H1 (cell line): ENCODE data around the gene SEMA4C. TPM values are rescaled to one million over a fixed set of nuclear protein-coding genes. Genes with fewer than 3 reads are reported as not detected.
A peak's percentile ranks its signal among the peaks of the same experiment; 100 is the strongest.

Experiments
- CTCF ChIA-PET: fragments of 300-600 bp; sonication (Branson Sonifier 250); formaldehyde crosslinking; loops from one replicate; lab custom pipeline; 2021; ENCODE audit not compliant: partially characterized antibody; lab: Charles Lee
- POLR2A ChIA-PET: fragments of 300-600 bp; sonication (Branson Sonifier 250); formaldehyde crosslinking; loops from one replicate; lab custom pipeline; 2021; ENCODE audit warnings: inconsistent platforms; ENCODE audit not compliant: partially characterized antibody; lab: Charles Lee
- DNase-seq, 2 experiments: peaks; one replicate each; pipeline versions ENCODE4 v3.0.0 to v3.0.0-alpha.2; 2010 to 2022; ENCODE audit warnings: low spot score in 2 of 2, low read depth in 1 of 2, mixed read lengths in 1 of 2
- FAIRE-seq: peaks from 2 replicates; lab custom pipeline; 2011; peaks lifted over from hg19 to GRCh38; lab: Jason Lieb, UNC
- H2AFZ ChIP-seq: 2 replicates; pipeline ENCODE4 v1.8.1; 2012; ENCODE audit warnings: low read length, inconsistent platforms
- H2AK5ac ChIP-seq: 2 replicates; pipeline ENCODE4 v1.6.1; 2013; ENCODE audit warnings: low read depth, low read length
- H2BK120ac ChIP-seq: replicated peaks from 2 replicates; pipeline ENCODE3; 2013; ENCODE audit warnings: low read depth, low read length, inconsistent platforms
- H2BK12ac ChIP-seq: 2 replicates; pipeline ENCODE4 v1.6.1; 2013; ENCODE audit warnings: low read depth, low read length
- H2BK15ac ChIP-seq: 2 replicates; pipeline ENCODE4 v1.6.1; 2013; ENCODE audit warnings: low read length
- H2BK20ac ChIP-seq: 2 replicates; pipeline ENCODE4 v1.6.1; 2013; ENCODE audit warnings: low read length
- H2BK5ac ChIP-seq: 2 replicates; pipeline ENCODE4 v1.6.1; 2013; ENCODE audit warnings: low read depth, low read length
- H3K14ac ChIP-seq: 2 replicates; pipeline ENCODE4 v1.6.1; 2013; ENCODE audit warnings: inconsistent platforms; ENCODE audit not compliant: insufficient read length
- H3K18ac ChIP-seq: 2 replicates; pipeline ENCODE4 v1.6.1; 2013; ENCODE audit warnings: low read length; ENCODE audit errors: extremely low read depth
- H3K23ac ChIP-seq: 2 replicates; pipeline ENCODE4 v1.6.1; 2013; ENCODE audit warnings: inconsistent platforms; ENCODE audit not compliant: insufficient read length
- H3K23me2 ChIP-seq: 2 replicates; pipeline ENCODE4 v1.6.1; 2013; ENCODE audit warnings: low read depth, low read length
- H3K27ac ChIP-seq: 2 replicates; pipeline ENCODE4 v1.6.1; 2011; ENCODE audit warnings: low read depth, low read length, inconsistent platforms
- H3K27me3 ChIP-seq, 4 experiments: replicated peaks in 1 of 4; 1 replicate in 1 of 4; 2 replicates in 3 of 4; pipeline versions ENCODE4 v1.6.1 to v1.8.1; 2011 to 2013; ENCODE audit warnings: low read length in 3 of 4, mild to moderate bottlenecking in 3 of 4, inconsistent platforms in 2 of 4, mixed read lengths in 2 of 4, moderate library complexity in 1 of 4; ENCODE audit not compliant: control insufficient read depth in 3 of 4, insufficient read depth in 3 of 4; ENCODE audit errors: extremely low read depth in 1 of 4
- H3K36me3 ChIP-seq, 4 experiments: 2 replicates each; pipeline versions ENCODE4 v1.6.1 to v1.8.1; 2011 to 2013; ENCODE audit warnings: mild to moderate bottlenecking in 4 of 4, low read length in 3 of 4, moderate library complexity in 2 of 4, control low read depth in 1 of 4, inconsistent platforms in 1 of 4; ENCODE audit not compliant: insufficient read depth in 4 of 4, control insufficient read depth in 2 of 4
- H3K4ac ChIP-seq: replicated peaks from 2 replicates; pipeline ENCODE3; 2013; ENCODE audit warnings: low read length, low read depth, mixed read lengths, inconsistent platforms; ENCODE audit not compliant: insufficient read length
- H3K4me1 ChIP-seq, 4 experiments: replicated peaks in 1 of 4; 1 replicate in 1 of 4; 2 replicates in 3 of 4; pipeline versions ENCODE4 v1.6.1 to v1.8.1; 2011 to 2013; ENCODE audit warnings: low read length in 3 of 4, inconsistent platforms in 2 of 4, mixed read lengths in 1 of 4; ENCODE audit not compliant: insufficient read depth in 4 of 4, control insufficient read depth in 3 of 4
- H3K4me2 ChIP-seq, 2 experiments: 2 replicates each; pipeline versions ENCODE4 v1.6.1 to v1.8.1; 2011 to 2013; ENCODE audit warnings: low read depth in 2 of 2, low read length in 2 of 2, control low read depth in 1 of 2, inconsistent platforms in 1 of 2, mild to moderate bottlenecking in 1 of 2; ENCODE audit not compliant: insufficient read depth in 1 of 2
- H3K4me3 ChIP-seq, 4 experiments: fragments of 200-600, 300-600 bp in 1 of 4; sonication (generic), shearing (Covaris generic), sonication (Bioruptor Twin) in 1 of 4; 2 replicates each; pipeline versions ENCODE4 v1.5.1 to v1.8.1; 2011 to 2016; ENCODE audit warnings: low read length in 4 of 4, low read depth in 3 of 4, control low read depth in 2 of 4, inconsistent platforms in 2 of 4, mild to moderate bottlenecking in 2 of 4, mixed read lengths in 1 of 4, moderate library complexity in 1 of 4; ENCODE audit not compliant: insufficient read depth in 2 of 4; ENCODE audit errors: extremely low read depth in 1 of 4
- H3K56ac ChIP-seq: replicated peaks from 2 replicates; pipeline ENCODE3; 2013; ENCODE audit warnings: low read depth, mild to moderate bottlenecking, mixed read lengths, low read length, inconsistent platforms; ENCODE audit not compliant: insufficient read length
- H3K79me1 ChIP-seq: 2 replicates; pipeline ENCODE4 v1.6.1; 2013; ENCODE audit warnings: low read depth, low read length, control low read depth
- H3K79me2 ChIP-seq, 2 experiments: 2 replicates each; pipeline versions ENCODE4 v1.6.1 to v1.8.1; 2012 to 2013; ENCODE audit warnings: low read length in 2 of 2, mild to moderate bottlenecking in 2 of 2, inconsistent platforms in 1 of 2; ENCODE audit not compliant: insufficient read depth in 2 of 2, control insufficient read depth in 1 of 2
- H3K9ac ChIP-seq, 4 experiments: replicated peaks in 1 of 4; 1 replicate in 1 of 4; 2 replicates in 3 of 4; pipeline versions ENCODE4 v1.6.1 to v1.8.1; 2011 to 2013; ENCODE audit warnings: low read depth in 3 of 4, low read length in 3 of 4, control low read depth in 2 of 4, mild to moderate bottlenecking in 2 of 4, moderate library complexity in 2 of 4, inconsistent platforms in 1 of 4; ENCODE audit errors: extremely low read depth in 1 of 4
- H3K9me3 ChIP-seq, 2 experiments: 2 replicates each; pipeline versions ENCODE4 v1.6.1 to v1.8.1; 2012 to 2013; ENCODE audit warnings: mild to moderate bottlenecking in 2 of 2, moderate library complexity in 2 of 2, control low read depth in 1 of 2, inconsistent platforms in 1 of 2, low read depth in 1 of 2, low read length in 1 of 2, mixed read lengths in 1 of 2; ENCODE audit not compliant: insufficient read depth in 2 of 2
- H4K20me1 ChIP-seq, 2 experiments: replicated peaks in 1 of 2; 2 replicates each; pipeline versions ENCODE3 to v1.8.1; 2011 to 2013; ENCODE audit warnings: inconsistent platforms in 2 of 2, low read length in 2 of 2, mild to moderate bottlenecking in 1 of 2; ENCODE audit not compliant: insufficient read depth in 2 of 2, control insufficient read depth in 1 of 2
- H4K5ac ChIP-seq: 2 replicates; pipeline ENCODE4 v1.6.1; 2013; ENCODE audit warnings: low read length, low read depth, mixed read lengths, inconsistent platforms; ENCODE audit not compliant: insufficient read length
- H4K8ac ChIP-seq: 2 replicates; pipeline ENCODE4 v1.8.0; 2013; ENCODE audit warnings: mild to moderate bottlenecking, moderate library complexity, low read length, inconsistent platforms; ENCODE audit not compliant: insufficient read depth; ENCODE audit errors: extremely low read depth
- H4K91ac ChIP-seq: replicated peaks from 2 replicates; pipeline ENCODE3; 2013; ENCODE audit warnings: low read length, mixed read lengths, inconsistent platforms; ENCODE audit not compliant: insufficient read length
- ATF3 ChIP-seq: IDR thresholded peaks from 2 replicates; pipeline ENCODE4 v1.6.1; 2011; ENCODE audit warnings: low read depth, mild to moderate bottlenecking, low read length; ENCODE audit not compliant: insufficient read depth
- BRCA1 ChIP-seq: IDR thresholded peaks from 2 replicates; pipeline ENCODE4 v1.6.1; 2012; ENCODE audit warnings: low read depth, low read length, improper control_type of control experiment
- E2F6 ChIP-seq: IDR thresholded peaks from 2 replicates; pipeline ENCODE4 v1.6.1; 2012; ENCODE audit warnings: inconsistent platforms
- MAX ChIP-seq: IDR thresholded peaks from 2 replicates; pipeline ENCODE4 v1.6.1; 2012; ENCODE audit warnings: inconsistent platforms
- NANOG ChIP-seq: IDR thresholded peaks from 2 replicates; pipeline ENCODE4 v1.6.1; 2011; ENCODE audit warnings: low read length, low read depth, mild to moderate bottlenecking, inconsistent platforms; ENCODE audit not compliant: insufficient read depth, poor library complexity, severe bottlenecking
- POU5F1 ChIP-seq: IDR thresholded peaks from 2 replicates; pipeline ENCODE4 v1.6.1; 2011; ENCODE audit warnings: low read depth, mild to moderate bottlenecking, low read length, moderate library complexity
- SAP30 ChIP-seq: fragments of 300-600 bp; sonication (generic); IDR thresholded peaks from 2 replicates; pipeline ENCODE4 v1.7.1; 2012; ENCODE audit warnings: low read length, moderate library complexity, mild to moderate bottlenecking, inconsistent platforms; ENCODE audit not compliant: insufficient read depth, insufficient replicate concordance
- SIX5 ChIP-seq: IDR thresholded peaks from 2 replicates; pipeline ENCODE4 v1.6.1; 2011; ENCODE audit warnings: mild to moderate bottlenecking, low read depth, low read length
- SUZ12 ChIP-seq: fragments of 200-600 bp; sonication (generic); IDR thresholded peaks from 2 replicates; pipeline ENCODE4 v1.6.1; 2012; ENCODE audit warnings: mild to moderate bottlenecking, inconsistent platforms, low read length, moderate library complexity, mixed read lengths
- TEAD4 ChIP-seq: IDR thresholded peaks from 2 replicates; pipeline ENCODE4 v1.6.1; 2012; ENCODE audit warnings: low read depth, low read length, inconsistent platforms, mixed read lengths
- YY1 ChIP-seq: IDR thresholded peaks from 2 replicates; pipeline ENCODE4 v1.6.1; 2011; ENCODE audit warnings: low read depth, mild to moderate bottlenecking, low read length
- WGBS, 2 experiments: shearing (Covaris generic) in 1 of 2; methylation state at CpG; one replicate each; pipeline versions ENCODE4 v1.1.6 to v1.1.7; 2013 to 2015; ENCODE audit warnings: low lambda C conversion rate in 2 of 2, mixed read lengths in 2 of 2, inconsistent platforms in 1 of 2, low coverage in 1 of 2, missing lambda C conversion rate in 1 of 2; ENCODE audit not compliant: insufficient replicate concordance in 2 of 2, insufficient coverage in 1 of 2, insufficient read length in 1 of 2; ENCODE audit errors: extremely low coverage in 1 of 2, missing lambda C conversion rate in 1 of 2; 5-methylcytosine and 5-hydroxymethylcytosine counted together
- polyA plus RNA-seq, 7 experiments: library from polyadenylated mRNA; depleted of rRNA in 3 of 7; stranded (reverse) in 5 of 7; unstranded in 2 of 7; fragments of >200 nt in 5 of 7; fragments of 200-250 nt in 2 of 7; gene quantifications; 1 replicate in 5 of 7; 2 replicates in 1 of 7; 4 replicates in 1 of 7; pipeline versions ENCODE4 v1.2.1 to v1.2.3, GENCODE V29; 2011 to 2013; ENCODE audit warnings: missing spikeins in 2 of 7, mixed read lengths in 2 of 7
- total RNA-seq: library from RNA; stranded (reverse); fragmentation: NEBNext Ultra II Directional; extraction: Animal tissue kit (Norgen Biotek cat#: 25700); gene quantifications from 2 replicates; pipeline ENCODE4 v1.2.1, GENCODE V29; 2021

The SEMA4C gene
- total and polyA plus RNA-seq, 2 of the 8 experiments (the other 6 are each of a cell fraction or from before 2014, with no cell fraction given) = 47.5 to 67.3 TPM

- 94% methylated on average over 18 of the region's 18 CpGs; no CpG with 5 or more reads in 1 of the 2 experiments for WGBS, 2 experiments
- peaks cover 3 to 36% (median 28%) of the 10 kb centered on the region in 4 experiments for H3K4me1 ChIP-seq
- H3K9ac ChIP-seq = no peak overlapping the region
- H2BK120ac ChIP-seq = peak overlapping the region; percentile 24
- 0 out of 2 replicates have a peak overlapping the region, but pooled peaks have one; percentile 51 for H2BK20ac ChIP-seq
- CTCF ChIA-PET = interaction anchor here (0.6 to 4.0 kb wide), 9 partner anchors 11 to 75 kb away, joined by 3 to 18 read pairs (median 4); partner anchors contain the start of gene ANKRD39
- no peak overlapping the region for H3K4me2 ChIP-seq
- H4K8ac ChIP-seq = 0 out of 2 replicates have a peak overlapping the region, but pooled peaks have one; percentile 15
- POLR2A ChIA-PET = interaction anchor here (1.0 to 2.8 kb wide), 6 partner anchors 11 to 59 kb away, joined by 3 to 9 read pairs (median 6); no protein-coding TSS in a partner anchor
- H3K18ac ChIP-seq = peak overlapping the region; percentile 84; the same call in 1 of the 2 replicates
- FAIRE-seq (no peak), DNase-seq (no peak)
- H3K4me3 ChIP-seq = no peak overlapping the region
- no peak overlapping the region; the same call in 1 of the 2 replicates for H2BK15ac ChIP-seq
- H3K27me3 ChIP-seq = peaks cover 0 to 2% (median 0%) of the 10 kb centered on the region in 4 experiments; a peak in 1 of 7 replicates
- no peaks in the 10 kb centered on the region for H4K20me1 ChIP-seq
- no peaks in the 10 kb centered on the region for H3K9me3 ChIP-seq
- H3K27ac ChIP-seq = no peak overlapping the region
- no peak overlapping the region for H3K14ac ChIP-seq
- peak overlapping the region; percentile 80; the same call in 1 of the 2 replicates for H2BK12ac ChIP-seq
- H2AK5ac ChIP-seq = no peak overlapping the region; the same call in 1 of the 2 replicates
- H3K23ac ChIP-seq = no peak overlapping the region
- peaks cover 2% of the 10 kb centered on the region; the same call in 1 of the 2 replicates for H3K23me2 ChIP-seq
- H3K4ac ChIP-seq = no peak overlapping the region
- H3K79me2 ChIP-seq = no peaks in the 10 kb centered on the region
- H2BK5ac ChIP-seq = peak overlapping the region; percentile 62; the same call in 1 of the 2 replicates
- no peak overlapping the region for H2AFZ ChIP-seq
- H3K79me1 ChIP-seq = no peaks in the 10 kb centered on the region
- peak overlapping the region; percentile 45 for H4K91ac ChIP-seq
- peak overlapping the region; percentile 7 for H4K5ac ChIP-seq
- H3K56ac ChIP-seq = no peak overlapping the region
- no peaks in the 10 kb centered on the region for H3K36me3 ChIP-seq
- TF ChIP-seq POU5F1 (no peak), SAP30 (no peak), ATF3 (no peak), TEAD4 (no peak), SUZ12 (no peak), MAX (no peak), BRCA1 (no peak), NANOG (no peak), YY1 (no peak), SIX5 (no peak), E2F6 (no peak)
Measured at GRCh38 chr2:96879545-96880040, 9.7 kb upstream of the SEMA4C start.
